GM12878 (cell line): ENCODE measurements around the gene POFUT1. TPM values are rescaled to one million over a fixed set of nuclear protein-coding genes. Genes with fewer than 3 reads are reported as not detected.

Experiments used
- ASH2L ChIP-seq: fragments of 300-600, 200-600 bp; sonication (generic); IDR thresholded peaks from 2 replicates; pipeline ENCODE4 v1.6.1; 2017; ENCODE audit warnings: low read depth, mild to moderate bottlenecking, borderline replicate concordance
- CEBPZ ChIP-seq: fragments of 150-350 bp; IDR thresholded peaks from 2 replicates; pipeline ENCODE4 v1.6.1; 2016; ENCODE audit warnings: low read depth, low read length
- CREB1 ChIP-seq: IDR thresholded peaks from 2 replicates; pipeline ENCODE4 v1.6.1; 2012; ENCODE audit warnings: low read depth, mild to moderate bottlenecking, inconsistent platforms
- ELK1 ChIP-seq: IDR thresholded peaks from 2 replicates; pipeline ENCODE4 v1.6.1; 2012; ENCODE audit warnings: low read depth, low read length, improper control_type of control experiment
- EP300 ChIP-seq, 2 experiments: fragments of 150-350 bp in 1 of 2; IDR thresholded peaks; 2 replicates each; pipeline ENCODE4 v1.6.1; 2011 to 2012; ENCODE audit warnings: low read depth in 2 of 2, low read length in 2 of 2, borderline replicate concordance in 1 of 2, improper control_type of control experiment in 1 of 2, inconsistent platforms in 1 of 2; ENCODE audit not compliant: control insufficient read depth in 1 of 2
- ETV6 ChIP-seq, 2 experiments: fragments of 450-650 bp in 1 of 2; IDR thresholded peaks in 1 of 2; conservative IDR thresholded peaks in 1 of 2; 2 replicates each; pipeline ENCODE4 v1.6.1; 2014; ENCODE audit warnings: antibody characterized with exemption in 1 of 2, borderline replicate concordance in 1 of 2, low read depth in 1 of 2, mild to moderate bottlenecking in 1 of 2, moderate library complexity in 1 of 2
- HDGF ChIP-seq: fragments of 450-650 bp; IDR thresholded peaks from 2 replicates; pipeline ENCODE4 v1.6.1; 2016; ENCODE audit warnings: antibody characterized with exemption
- IRF4 ChIP-seq: IDR thresholded peaks from 2 replicates; pipeline ENCODE4 v1.6.1; 2011; ENCODE audit warnings: low read depth, low read length
- JUND ChIP-seq: IDR thresholded peaks from 2 replicates; pipeline ENCODE4 v1.6.1; 2012; ENCODE audit warnings: low read depth, mild to moderate bottlenecking, low read length, improper control_type of control experiment, moderate library complexity
- MEF2B ChIP-seq: fragments of 450-650 bp; IDR thresholded peaks from 2 replicates; pipeline ENCODE4 v1.6.1; 2018; ENCODE audit warnings: mild to moderate bottlenecking, moderate library complexity; ENCODE audit not compliant: partially characterized antibody, poor library complexity, severe bottlenecking
- NFYB ChIP-seq: IDR thresholded peaks from 2 replicates; pipeline ENCODE4 v1.6.1; 2011; ENCODE audit warnings: low read depth, mild to moderate bottlenecking, low read length, improper control_type of control experiment, moderate library complexity; ENCODE audit not compliant: insufficient read depth
- NR2F1 ChIP-seq: fragments of 450-650 bp; conservative IDR thresholded peaks from 2 replicates; pipeline ENCODE4 v1.6.1; 2017; ENCODE audit warnings: mild to moderate bottlenecking
- RCOR1 ChIP-seq: conservative IDR thresholded peaks from 2 replicates; pipeline ENCODE4 v1.6.1; 2012; ENCODE audit warnings: low read depth, low read length, improper control_type of control experiment
- RELB ChIP-seq: fragments of 450-650 bp; IDR thresholded peaks from 2 replicates; pipeline ENCODE4 v1.6.1; 2017; ENCODE audit warnings: low read depth, mild to moderate bottlenecking, moderate library complexity
- REST ChIP-seq: IDR thresholded peaks from 2 replicates; pipeline ENCODE4 v1.6.1; 2012; ENCODE audit warnings: mild to moderate bottlenecking, low read depth, low read length
- SMAD1 ChIP-seq: fragments of 450-650 bp; IDR thresholded peaks from 2 replicates; pipeline ENCODE4 v1.6.1; 2018; ENCODE audit warnings: mild to moderate bottlenecking, low read depth; ENCODE audit not compliant: partially characterized antibody
- TBL1XR1 ChIP-seq: IDR thresholded peaks from 2 replicates; pipeline ENCODE4 v1.6.1; 2012; ENCODE audit warnings: low read depth, low read length, improper control_type of control experiment
- TCF12 ChIP-seq: IDR thresholded peaks from 2 replicates; pipeline ENCODE4 v1.6.1; 2011; ENCODE audit warnings: low read depth, mild to moderate bottlenecking, low read length
- ZBED1 ChIP-seq: IDR thresholded peaks from 2 replicates; pipeline ENCODE4 v1.6.1; 2016; ENCODE audit warnings: borderline replicate concordance
- polyA plus RNA-seq, 11 experiments: library from polyadenylated mRNA; depleted of rRNA in 4 of 11; unstranded in 6 of 11; stranded (reverse) in 5 of 11; fragments of >200 nt; fragmentation: Nextera tagmentation in 4 of 11; fragmentation: Illumina TruSeq in 1 of 11; extraction: Ambion mirVana in 4 of 11; extraction: Trizol in 1 of 11; gene quantifications; 1 replicate in 1 of 11; 2 replicates in 10 of 11; pipeline versions ENCODE4 v1.2.1 to v1.2.3, GENCODE V29; 2011 to 2016; ENCODE audit warnings: inconsistent platforms in 2 of 11, missing spikeins in 2 of 11, low read depth in 1 of 11
- total RNA-seq, 4 experiments: library from RNA; depleted of rRNA in 3 of 4; stranded (reverse); fragments of >200 nt in 3 of 4; fragmentation: Illumina TruSeq in 1 of 4; extraction: Trizol in 1 of 4; gene quantifications; 2 replicates each; pipeline versions ENCODE4 v1.2.1 to v1.2.3, GENCODE V29; 2013 to 2021

Gene POFUT1
- total and polyA plus RNA-seq, 10 of the 15 experiments (the other 5 are each of a cell fraction or from before 2014, with no cell fraction given) = 2.6 to 33.4 (median 23.1) TPM

- TF ChIP-seq CEBPZ = no peak
- TF ChIP-seq JUND = no peak
- TF ChIP-seq MEF2B = peak; percentile 41
- no peak; the same call in 1 of the 2 replicates for TF ChIP-seq ASH2L
- peak in 1 of 2 experiments; percentile 86; a peak in 2 of 4 replicates for TF ChIP-seq ETV6 (conservative IDR thresholded peaks at IDR 0.05 in 1 of 2, IDR thresholded peaks at IDR 0.05 in 1 of 2; ENCODE audit: borderline replicate concordance in 1 of 2, low read depth in 1 of 2)
- TF ChIP-seq RELB = no peak
- TF ChIP-seq TBL1XR1 = no peak; the same call in 1 of the 2 replicates
- no peak for TF ChIP-seq RCOR1
- TF ChIP-seq EP300 (IDR thresholded peaks at IDR 0.05; ENCODE audit: borderline replicate concordance in 1 of 2, control insufficient read depth in 1 of 2, low read depth in 2 of 2, low read length in 2 of 2) = no peak; a peak in 1 of 4 replicates
- TF ChIP-seq IRF4 = no peak
- 0 out of 2 replicates have a peak, but pooled peaks have one; percentile 61 for TF ChIP-seq NR2F1
- TF ChIP-seq CREB1 = peak; percentile 52; the same call in 1 of the 2 replicates
- TF ChIP-seq SMAD1 = no peak
- no peak for TF ChIP-seq REST
- no peak; the same call in 1 of the 2 replicates for TF ChIP-seq HDGF
- TF ChIP-seq NFYB = no peak
- peak; percentile 76 for TF ChIP-seq TCF12
- TF ChIP-seq ELK1 = 0 out of 2 replicates have a peak, but pooled peaks have one; percentile 31
- no peak for TF ChIP-seq ZBED1
Measured at GRCh38 chr20:32277361-32278198, 69.9 kb downstream of the POFUT1 start, which contains the start of gene KIF3B (continued).
